Measurements from ENCODE around the gene TET1. TPM values are rescaled to one million over a fixed set of nuclear protein-coding genes. Genes with fewer than 3 reads are reported as not detected.
"Not testable (repeated sequence)": the region's sequence is repeated elsewhere in the genome, so short reads cannot be mapped to it uniquely, and the experiment has no call there.

TET1 gene
- total RNA-seq, 2 experiments from 2014 or later, result 1.5 to 1.6 TPM

DNA sequence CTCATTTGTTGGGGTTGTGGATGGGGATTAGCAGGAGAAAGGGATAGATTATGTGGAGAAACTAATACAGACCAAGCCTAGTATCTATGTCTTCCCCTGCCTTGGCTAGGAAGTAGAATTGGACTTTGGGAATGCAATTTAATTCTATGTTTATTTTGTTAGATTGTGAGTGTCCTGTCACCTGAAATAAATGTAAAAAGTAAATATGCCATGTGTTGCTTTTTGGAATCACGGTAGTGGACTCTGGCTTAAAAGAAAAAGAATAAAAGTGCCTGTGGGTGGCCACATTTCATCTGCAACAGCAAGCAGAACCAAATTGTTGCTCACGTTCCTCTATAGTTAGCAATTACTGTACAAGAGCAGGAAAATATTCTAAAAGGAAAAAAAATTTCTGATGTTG is 42.3 kb downstream of the TET1 start:
- H3K4me1 Mint-ChIP-seq, result peaks cover 33% of the 10 kb centered on the region
- no peak overlapping the region for H3K4me3 Mint-ChIP-seq
- ChIA-PET CTCF (interaction anchor here (1.2 kb wide), 1 partner anchor 52 kb away, joined by 4 read pairs; no protein-coding TSS in a partner anchor), POLR2A (interaction anchor here (0.6 kb wide), 1 partner anchor 113 kb away, joined by 3 read pairs; no protein-coding TSS in a partner anchor)
- H3K27me3 Mint-ChIP-seq, result no peaks in the 10 kb centered on the region
- H3K27ac Mint-ChIP-seq, result no peak overlapping the region
- H3K36me3 Mint-ChIP-seq (ENCODE audit: low read depth), result peaks cover 2% of the 10 kb centered on the region
- no peak for DNase-seq
- H3K9me3 Mint-ChIP-seq, result no peaks in the 10 kb centered on the region

GRCh38 chr10:68603766-68604165 is 43.6 kb downstream of the TET1 start:
- POLR2A ChIA-PET, result no interaction called here
- Mint-ChIP-seq H3K27me3 (no peaks in the 10 kb centered on the region), H3K4me1 (peaks cover 33% of the 10 kb centered on the region), H3K27ac (no peak overlapping the region), H3K36me3 (ENCODE audit: low read depth) (peaks cover 2% of the 10 kb centered on the region), H3K9me3 (no peaks in the 10 kb centered on the region), H3K4me3 (no peak overlapping the region)
- no peak for DNase-seq
- CTCF ChIA-PET, result interaction anchor here (1.7 kb wide), 1 partner anchor 10 kb away, joined by 6 read pairs; no protein-coding TSS in a partner anchor

- H3K27ac Mint-ChIP-seq, result no peak overlapping the region
- H3K27me3 Mint-ChIP-seq, result no peaks in the 10 kb centered on the region
- peaks cover 32% of the 10 kb centered on the region for H3K4me1 Mint-ChIP-seq
- DNase-seq, result no peak
- ChIA-PET POLR2A (interaction anchor here (0.5 kb wide), 1 partner anchor 76 kb away, joined by 4 read pairs; no protein-coding TSS in a partner anchor), CTCF (interaction anchor here (1.7 kb wide), 1 partner anchor 11 kb away, joined by 6 read pairs; no protein-coding TSS in a partner anchor)
- H3K4me3 Mint-ChIP-seq, result no peak overlapping the region
- peaks cover 2% of the 10 kb centered on the region for H3K36me3 Mint-ChIP-seq (ENCODE audit: low read depth)
- no peaks in the 10 kb centered on the region for H3K9me3 Mint-ChIP-seq
These were observed 44.3 kb downstream of the TET1 start for GRCh38 chr10:68604441-68604840.

DNA sequence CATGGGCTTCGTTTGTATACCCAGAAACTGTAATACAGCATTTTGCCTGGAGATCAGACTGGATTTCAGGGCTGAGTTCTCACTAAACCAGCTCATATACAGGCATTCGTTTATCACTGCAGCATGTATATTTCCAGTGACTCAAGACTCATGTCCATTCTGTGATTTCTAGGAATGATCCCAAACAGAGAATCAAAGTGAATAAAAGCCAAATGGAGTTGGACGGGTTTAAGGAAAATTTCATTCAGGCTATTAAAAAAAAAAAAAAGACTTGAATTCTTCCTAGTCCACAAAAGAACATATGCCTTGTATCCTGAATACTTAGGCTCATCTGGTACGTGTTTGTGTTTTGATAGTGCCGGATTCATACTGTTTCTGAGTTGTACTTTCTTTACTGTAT is 46.8 kb downstream of the TET1 start:
- POLR2A ChIA-PET, result no interaction called here
- Mint-ChIP-seq H3K4me1 (peaks cover 10% of the 10 kb centered on the region), H3K27ac (no peak overlapping the region), H3K9me3 (no peaks in the 10 kb centered on the region), H3K4me3 (no peak overlapping the region), H3K36me3 (ENCODE audit: low read depth) (peaks cover 2% of the 10 kb centered on the region), H3K27me3 (no peaks in the 10 kb centered on the region)
- CTCF ChIA-PET, result no interaction called here
- DNase-seq, result no peak

DNA sequence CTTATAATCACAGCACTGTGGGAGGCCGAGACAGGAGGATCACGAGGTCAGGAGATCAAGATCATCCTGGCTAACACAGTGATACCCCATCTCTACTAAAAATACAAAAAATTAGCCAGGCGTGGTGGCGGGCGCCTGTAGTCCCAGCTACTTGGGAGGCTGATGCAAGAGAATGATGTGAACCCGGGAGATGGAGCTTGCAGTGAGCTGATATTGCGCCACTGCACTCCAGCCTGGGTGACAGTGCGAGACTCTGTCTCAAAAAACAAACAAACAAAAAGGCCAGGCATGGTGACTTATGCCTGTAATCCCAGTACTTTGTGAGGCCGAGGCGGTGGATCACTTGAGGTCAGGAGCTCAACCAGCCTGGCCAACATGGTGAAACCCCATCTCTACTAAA is 49.9 kb downstream of the TET1 start:
- H3K4me3 Mint-ChIP-seq; DNase-seq; H3K9me3 Mint-ChIP-seq; CTCF ChIA-PET; H3K36me3 Mint-ChIP-seq (ENCODE audit: low read depth); H3K27me3 Mint-ChIP-seq; H3K4me1 Mint-ChIP-seq; H3K27ac Mint-ChIP-seq: not testable (repeated sequence)
- POLR2A ChIA-PET, result interaction anchor here (0.8 kb wide), 1 partner anchor 9 kb away, joined by 3 read pairs; no protein-coding TSS in a partner anchor

GRCh38 chr10:68611227-68611626 is 51.1 kb downstream of the TET1 start:
- H3K27ac Mint-ChIP-seq, result no peak overlapping the region
- H3K4me1 Mint-ChIP-seq, result no peaks in the 10 kb centered on the region
- H3K9me3 Mint-ChIP-seq, result no peaks in the 10 kb centered on the region
- H3K36me3 Mint-ChIP-seq (ENCODE audit: low read depth), result no peaks in the 10 kb centered on the region
- POLR2A ChIA-PET, result interaction anchor here (0.6 to 1.4 kb wide), 2 partner anchors 27 to 415 kb away, joined by 3 read pairs; no protein-coding TSS in a partner anchor
- H3K27me3 Mint-ChIP-seq, result no peaks in the 10 kb centered on the region
- H3K4me3 Mint-ChIP-seq, result no peak overlapping the region
- DNase-seq, result no peak
- CTCF ChIA-PET, result interaction anchor here (1.4 kb wide), 1 partner anchor 10 kb away, joined by 4 read pairs; no protein-coding TSS in a partner anchor

GRCh38 chr10:68613974-68614373 is 53.8 kb downstream of the TET1 start:
- H3K27me3 Mint-ChIP-seq; H3K4me1 Mint-ChIP-seq; POLR2A ChIA-PET; H3K36me3 Mint-ChIP-seq (ENCODE audit: low read depth); H3K4me3 Mint-ChIP-seq; H3K27ac Mint-ChIP-seq; DNase-seq; H3K9me3 Mint-ChIP-seq: not testable (repeated sequence)
- CTCF ChIA-PET, result interaction anchor here (0.9 kb wide), 1 partner anchor 61 kb away, joined by 3 read pairs; no protein-coding TSS in a partner anchor

DNA sequence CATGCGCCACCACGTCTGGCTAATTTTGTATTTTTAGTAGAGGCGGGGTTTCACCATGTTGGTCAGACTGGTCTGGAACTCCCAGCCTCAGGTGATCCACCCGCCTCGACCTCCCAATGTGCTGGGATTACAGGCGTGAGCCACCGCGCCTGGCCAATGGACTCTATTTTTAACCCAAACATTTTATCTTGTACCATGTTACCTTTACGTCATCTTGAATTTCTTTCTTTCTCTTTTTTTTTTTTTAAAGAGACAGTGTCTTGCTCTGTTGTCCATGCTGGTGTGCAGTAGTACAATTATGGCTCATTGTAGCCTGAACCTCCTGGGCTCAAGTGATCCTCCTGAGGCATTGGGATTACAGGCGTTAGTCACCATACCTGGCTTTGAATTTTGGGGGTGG is 57.6 kb downstream of the TET1 start:
- POLR2A ChIA-PET; CTCF ChIA-PET; H3K4me1 Mint-ChIP-seq; H3K27me3 Mint-ChIP-seq; DNase-seq; H3K36me3 Mint-ChIP-seq (ENCODE audit: low read depth); H3K9me3 Mint-ChIP-seq; H3K27ac Mint-ChIP-seq; H3K4me3 Mint-ChIP-seq: not testable (repeated sequence)

DNA sequence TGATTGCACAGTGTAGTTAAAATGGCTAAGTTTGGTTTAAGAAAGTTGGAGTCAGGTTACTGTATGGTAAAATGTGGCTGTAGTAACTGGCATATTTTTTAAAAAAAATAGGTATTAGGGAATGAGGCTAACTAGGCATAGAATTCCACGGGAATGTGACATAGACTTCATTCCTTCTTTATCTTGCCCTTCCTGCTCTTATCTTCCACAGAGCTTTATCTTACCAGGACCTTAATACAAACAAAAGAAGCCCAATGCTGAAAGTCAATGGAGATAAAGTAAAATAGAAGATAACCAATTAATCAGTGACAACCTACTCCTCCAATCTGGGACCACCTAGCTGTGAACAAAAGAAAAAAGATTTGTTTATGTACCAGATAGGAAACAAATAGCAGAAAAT is 58.1 kb downstream of the TET1 start:
- CTCF ChIA-PET, result no interaction called here
- no peaks in the 10 kb centered on the region for H3K4me1 Mint-ChIP-seq

DNA sequence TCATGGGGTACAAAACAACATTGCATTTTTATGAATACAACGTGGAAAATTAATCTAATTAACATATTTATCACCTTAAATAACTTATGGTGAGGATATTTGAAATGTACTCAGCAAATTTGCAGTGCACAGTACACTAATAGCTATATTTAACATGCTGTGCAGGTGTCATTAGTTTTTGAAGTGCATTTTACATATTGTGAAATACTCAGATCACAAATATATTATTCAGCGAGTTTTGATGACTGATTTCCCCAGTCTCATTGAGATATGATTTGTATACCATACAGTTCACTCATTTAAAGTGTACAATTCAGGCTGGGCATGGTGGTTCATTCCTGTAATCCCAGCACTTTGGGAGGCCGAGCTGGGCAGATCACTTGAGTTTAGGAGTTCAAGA is 59.5 kb downstream of the TET1 start:
- H3K36me3 Mint-ChIP-seq (ENCODE audit: low read depth), result no peaks in the 10 kb centered on the region
- H3K4me3 Mint-ChIP-seq, result no peak overlapping the region
- no peaks in the 10 kb centered on the region for H3K9me3 Mint-ChIP-seq
- DNase-seq, result no peak
- ChIA-PET CTCF (no interaction called here), POLR2A (interaction anchor here (0.5 kb wide), 1 partner anchor 364 kb away, joined by 3 read pairs; no protein-coding TSS in a partner anchor)
- no peaks in the 10 kb centered on the region for H3K27me3 Mint-ChIP-seq
- no peak overlapping the region for H3K27ac Mint-ChIP-seq
- no peaks in the 10 kb centered on the region for H3K4me1 Mint-ChIP-seq

More for the DNA sequence above, 58.1 kb downstream of the TET1 start:
- Mint-ChIP-seq H3K4me3 (no peak overlapping the region), H3K9me3 (no peaks in the 10 kb centered on the region), H3K36me3 (ENCODE audit: low read depth) (no peaks in the 10 kb centered on the region), H3K27me3 (no peaks in the 10 kb centered on the region), H3K27ac (no peak overlapping the region)
- POLR2A ChIA-PET, result no interaction called here
- DNase-seq, result no peak

GRCh38 chr10:68625316-68625921 is 65.3 kb downstream of the TET1 start:
- H3K36me3 Mint-ChIP-seq (ENCODE audit: low read depth), result no peaks in the 10 kb centered on the region
- ChIA-PET POLR2A (no interaction called here), CTCF (no interaction called here)
- DNase-seq, result no peak
- no peak overlapping the region for H3K4me3 Mint-ChIP-seq
- H3K27ac Mint-ChIP-seq, result no peak overlapping the region
- H3K9me3 Mint-ChIP-seq, result no peaks in the 10 kb centered on the region
- peaks cover 18% of the 10 kb centered on the region for H3K4me1 Mint-ChIP-seq
- no peaks in the 10 kb centered on the region for H3K27me3 Mint-ChIP-seq

GRCh38 chr10:68628576-68629127 is 68.5 kb downstream of the TET1 start:
- H3K4me1 Mint-ChIP-seq, result peaks cover 18% of the 10 kb centered on the region
- POLR2A ChIA-PET, result no interaction called here
- H3K36me3 Mint-ChIP-seq (ENCODE audit: low read depth), result no peaks in the 10 kb centered on the region
- CTCF ChIA-PET, result no interaction called here
- H3K27me3 Mint-ChIP-seq, result no peaks in the 10 kb centered on the region
- no peaks in the 10 kb centered on the region for H3K9me3 Mint-ChIP-seq
- no peak overlapping the region for H3K27ac Mint-ChIP-seq
- H3K4me3 Mint-ChIP-seq, result no peak overlapping the region
- DNase-seq, result no peak

DNA sequence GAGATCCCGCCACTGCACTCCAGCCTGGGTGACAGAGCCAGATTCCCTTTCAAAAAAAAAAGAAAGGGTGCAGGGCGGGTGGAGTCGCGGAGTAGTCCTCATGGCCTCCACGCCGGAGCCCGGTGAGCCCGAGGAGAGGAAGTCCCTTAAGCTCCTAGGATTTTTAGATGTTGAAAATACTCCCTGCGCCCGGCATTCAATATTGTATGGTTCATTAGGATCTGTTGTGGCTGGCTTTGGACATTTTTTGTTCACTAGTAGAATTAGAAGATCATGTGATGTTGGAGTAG is 72.1 kb downstream of the TET1 start:
- H3K4me1 Mint-ChIP-seq; POLR2A ChIA-PET; H3K36me3 Mint-ChIP-seq (ENCODE audit: low read depth); H3K27me3 Mint-ChIP-seq; CTCF ChIA-PET; DNase-seq; H3K4me3 Mint-ChIP-seq; H3K9me3 Mint-ChIP-seq; H3K27ac Mint-ChIP-seq: not testable (repeated sequence)

DNA sequence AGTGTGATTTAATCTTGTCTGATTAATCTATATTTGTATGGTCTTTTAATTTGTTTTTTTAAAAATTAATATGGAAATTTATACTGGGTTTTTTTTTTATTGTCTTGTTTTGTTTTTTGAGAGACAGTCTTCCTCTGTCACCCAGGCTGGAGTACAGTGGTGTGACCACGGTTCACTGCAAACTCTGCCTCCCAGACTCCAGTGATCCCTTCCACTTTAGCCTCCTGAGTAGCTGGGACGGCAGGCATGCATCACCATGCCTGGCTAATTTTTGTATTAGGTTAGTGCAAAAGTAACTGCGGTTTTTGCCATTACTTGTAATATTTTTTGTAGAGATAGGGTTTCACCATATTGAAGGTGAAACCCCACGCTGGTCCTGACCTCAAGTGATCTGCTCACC is 73.1 kb downstream of the TET1 start:
- H3K4me3 Mint-ChIP-seq, result no peak overlapping the region
- peaks cover 7% of the 10 kb centered on the region for H3K4me1 Mint-ChIP-seq
- no peaks in the 10 kb centered on the region for H3K27me3 Mint-ChIP-seq
- no peaks in the 10 kb centered on the region for H3K36me3 Mint-ChIP-seq (ENCODE audit: low read depth)
- ChIA-PET CTCF (no interaction called here), POLR2A (no interaction called here)
- no peaks in the 10 kb centered on the region for H3K9me3 Mint-ChIP-seq
- no peak for DNase-seq
- H3K27ac Mint-ChIP-seq, result no peak overlapping the region

Measured in activated CD4-positive, alpha-beta memory T cell treated with anti-CD3 and anti-CD28 coated beads, Interleukin-2, amount 10 ng/mL, durations not matched to agents 7 days and 5 days (primary cell).